HEK293 (cell line): ENCODE measurements around the gene ABTB2.

Experiments used
- CTCF ChIA-PET: fragments of 350-600 bp; formaldehyde crosslinking; extraction: SDS; loops from one replicate; lab custom pipeline; 2021; ENCODE audit warnings: antibody characterized with exemption; lab: Yijun Ruan, JAX
- POLR2A ChIA-PET: fragments of 300-600 bp; formaldehyde crosslinking; extraction: SDS; loops from one replicate; lab custom pipeline; 2020; ENCODE audit warnings: antibody characterized with exemption, inconsistent platforms; lab: Yijun Ruan, JAX
- H3K27ac ChIP-seq: fragments of 200-500 bp; sonication (Bioruptor generic); 2 replicates; pipeline ENCODE4 v1.5.1; 2014; ENCODE audit warnings: low read depth, low read length, control low read depth, inconsistent platforms; ENCODE audit errors: extremely low read depth
- H3K36me3 ChIP-seq, 2 experiments: fragments of 200-500 bp in 1 of 2; sonication (Bioruptor generic) in 1 of 2; 1 replicate in 1 of 2; 2 replicates in 1 of 2; pipeline ENCODE4 v1.5.1; 2014 to 2017; ENCODE audit warnings: inconsistent platforms in 2 of 2, low read length in 2 of 2; ENCODE audit not compliant: control insufficient read depth in 2 of 2, insufficient read depth in 1 of 2
- H3K4me1 ChIP-seq: fragments of 200-500 bp; sonication (Bioruptor generic); 2 replicates; pipeline ENCODE4 v1.5.1; 2014; ENCODE audit warnings: mild to moderate bottlenecking, low read length, inconsistent platforms; ENCODE audit not compliant: control insufficient read depth, insufficient read depth
- H3K4me3 ChIP-seq: 2 replicates; pipeline ENCODE4 v1.5.1; 2011; ENCODE audit warnings: low read depth, mild to moderate bottlenecking, control low read depth, low read length, moderate library complexity
- H3K9me3 ChIP-seq: fragments of 200-500 bp; sonication (Bioruptor generic); 2 replicates; pipeline ENCODE4 v1.5.1; 2014; ENCODE audit warnings: low read depth, low read length, inconsistent platforms; ENCODE audit not compliant: control insufficient read depth, insufficient read depth
- BCL11A ChIP-seq: fragments of 450-650 bp; formaldehyde crosslinking; IDR thresholded peaks from 2 replicates; pipeline ENCODE4 v1.5.1; 2016; ENCODE audit warnings: low read depth, missing biosample characterization, missing genetic modification characterization
- GLIS1 ChIP-seq: fragments of 450-650 bp; formaldehyde crosslinking; IDR thresholded peaks from 2 replicates; pipeline ENCODE4 v1.5.1; 2016; ENCODE audit warnings: missing biosample characterization, missing genetic modification characterization
- HOXA7 ChIP-seq: sonication (generic); formaldehyde crosslinking; IDR thresholded peaks from 2 replicates; pipeline ENCODE4 v1.8.1; 2022; ENCODE audit warnings: missing genetic modification reagents, borderline replicate concordance
- KLF9 ChIP-seq: fragments of 450-650 bp; formaldehyde crosslinking; IDR thresholded peaks from 2 replicates; pipeline ENCODE4 v1.5.1; 2016; ENCODE audit warnings: missing biosample characterization, missing genetic modification characterization, low read depth
- SCRT1 ChIP-seq: fragments of 450-650 bp; formaldehyde crosslinking; IDR thresholded peaks from 2 replicates; pipeline ENCODE4 v1.5.1; 2016; ENCODE audit warnings: missing biosample characterization, missing genetic modification characterization, borderline replicate concordance
- SCRT2 ChIP-seq: fragments of 450-650 bp; formaldehyde crosslinking; IDR thresholded peaks from 2 replicates; pipeline ENCODE4 v1.5.1; 2016; ENCODE audit warnings: missing biosample characterization, missing genetic modification characterization
- TRIM28 ChIP-seq: IDR thresholded peaks from 2 replicates; pipeline ENCODE4 v1.6.1; 2011; ENCODE audit warnings: low read length, control low read depth, borderline replicate concordance
- ZBTB1 ChIP-seq: fragments of 450-650 bp; formaldehyde crosslinking; IDR thresholded peaks from 2 replicates; pipeline ENCODE4 v1.5.1; 2016; ENCODE audit warnings: missing biosample characterization, missing genetic modification characterization
- ZBTB17 ChIP-seq: fragments of 450-650 bp; formaldehyde crosslinking; IDR thresholded peaks from 2 replicates; pipeline ENCODE4 v1.5.1; 2016; ENCODE audit warnings: missing biosample characterization, missing genetic modification characterization
- ZBTB48 ChIP-seq: fragments of 450-650 bp; formaldehyde crosslinking; IDR thresholded peaks from 2 replicates; pipeline ENCODE4 v1.5.1; 2016; ENCODE audit warnings: missing biosample characterization, missing genetic modification characterization
- ZBTB7A ChIP-seq: fragments of 450-650 bp; formaldehyde crosslinking; IDR thresholded peaks from 2 replicates; pipeline ENCODE4 v1.5.1; 2016; ENCODE audit warnings: low read depth, missing biosample characterization, missing genetic modification characterization
- ZNF146 ChIP-seq: fragments of 450-650 bp; formaldehyde crosslinking; IDR thresholded peaks from 2 replicates; pipeline ENCODE4 v1.5.1; 2016; ENCODE audit warnings: missing biosample characterization, missing genetic modification characterization
- ZNF223 ChIP-seq: fragments of 450-650 bp; formaldehyde crosslinking; IDR thresholded peaks from 2 replicates; pipeline ENCODE4 v1.5.1; 2016; ENCODE audit warnings: missing biosample characterization, missing genetic modification characterization
- ZNF324 ChIP-seq: fragments of 450-650 bp; formaldehyde crosslinking; IDR thresholded peaks from 2 replicates; pipeline ENCODE4 v1.5.1; 2016; ENCODE audit warnings: missing biosample characterization, missing genetic modification characterization
- ZNF416 ChIP-seq: fragments of 450-650 bp; formaldehyde crosslinking; IDR thresholded peaks from 2 replicates; pipeline ENCODE4 v1.5.1; 2016; ENCODE audit warnings: missing biosample characterization, missing genetic modification characterization
- ZNF555 ChIP-seq: fragments of 450-650 bp; formaldehyde crosslinking; conservative IDR thresholded peaks from 2 replicates; pipeline ENCODE4 v1.5.1; 2017; ENCODE audit warnings: missing biosample characterization, mild to moderate bottlenecking, missing genetic modification characterization, inconsistent platforms
- ZNF610 ChIP-seq: fragments of 450-650 bp; formaldehyde crosslinking; IDR thresholded peaks from 2 replicates; pipeline ENCODE4 v1.5.1; 2016; ENCODE audit warnings: missing biosample characterization, missing genetic modification characterization, borderline replicate concordance
- ZNF626 ChIP-seq: fragments of 450-650 bp; sonication (Bioruptor Pico); formaldehyde crosslinking; IDR thresholded peaks from 2 replicates; pipeline ENCODE4 v1.5.1; 2018; ENCODE audit warnings: missing biosample characterization, missing genetic modification characterization, inconsistent platforms
- ZNF670 ChIP-seq: fragments of 450-650 bp; formaldehyde crosslinking; IDR thresholded peaks from 2 replicates; pipeline ENCODE4 v1.5.1; 2016; ENCODE audit warnings: missing biosample characterization, missing genetic modification characterization, low read depth
- ZNF776 ChIP-seq: fragments of 450-650 bp; formaldehyde crosslinking; IDR thresholded peaks from 2 replicates; pipeline ENCODE4 v1.5.0; 2017; ENCODE audit warnings: missing biosample characterization, missing genetic modification characterization, borderline replicate concordance
- ZNF792 ChIP-seq: fragments of 450-650 bp; formaldehyde crosslinking; IDR thresholded peaks from 2 replicates; pipeline ENCODE4 v1.5.1; 2016; ENCODE audit warnings: missing biosample characterization, missing genetic modification characterization
- ZNF830 ChIP-seq: fragments of 450-650 bp; IDR thresholded peaks from 2 replicates; pipeline ENCODE4 v1.5.0; 2018; ENCODE audit warnings: missing biosample characterization, missing genetic modification characterization, low read depth, mild to moderate bottlenecking, moderate library complexity
- ZSCAN30 ChIP-seq: fragments of 450-650 bp; IDR thresholded peaks from 2 replicates; pipeline ENCODE4 v1.5.1; 2018; ENCODE audit warnings: missing biosample characterization, mild to moderate bottlenecking, missing genetic modification characterization, moderate library complexity
- TF ChIP-seq, protein P1 (sequence below): fragments of 450-650 bp; formaldehyde crosslinking; IDR thresholded peaks from 2 replicates; pipeline ENCODE4 v1.5.1; 2016; ENCODE audit warnings: missing biosample characterization, missing genetic modification characterization
- TF ChIP-seq, protein P2 (sequence below): fragments of 450-650 bp; formaldehyde crosslinking; IDR thresholded peaks from 2 replicates; pipeline ENCODE4 v1.5.1; 2017; ENCODE audit warnings: missing biosample characterization, missing genetic modification characterization
- TF ChIP-seq, protein P3 (sequence below): fragments of 450-650 bp; formaldehyde crosslinking; IDR thresholded peaks from 2 replicates; pipeline ENCODE4 v1.5.1; 2016; ENCODE audit warnings: missing biosample characterization, missing genetic modification characterization

The ABTB2 gene

DNA sequence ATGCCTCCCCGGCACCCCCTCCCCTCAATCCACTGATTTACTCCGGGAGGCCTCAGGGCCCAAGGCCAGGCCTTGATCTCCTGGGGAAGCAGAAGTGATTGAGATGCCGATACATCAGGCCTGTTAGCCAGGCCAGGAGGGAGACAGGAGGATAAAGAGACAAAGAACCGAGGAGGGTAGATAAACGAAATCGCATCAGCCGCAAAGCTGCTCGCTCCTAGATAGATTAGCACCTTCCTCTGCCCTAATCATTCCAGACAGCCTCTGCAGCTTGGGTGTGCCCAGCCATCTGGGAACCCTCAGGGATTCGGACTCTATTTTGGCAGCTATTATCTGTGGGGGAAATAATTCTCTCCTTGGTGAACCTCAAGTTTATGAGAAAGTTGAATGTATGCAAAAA, 121.2 kb downstream of the ABTB2 start:
- Histone ChIP-seq H3K4me1 (no peaks in the 10 kb centered on the region), H3K36me3 (no peaks in the 10 kb centered on the region), H3K4me3 (no peak overlapping the region), H3K27ac (no peak overlapping the region), H3K9me3 (no peaks in the 10 kb centered on the region)
- ChIA-PET POLR2A (no interaction called here), CTCF (interaction anchor here (0.6 to 1.1 kb wide), 2 partner anchors 130 to 1760 kb away, joined by 3 to 4 read pairs; no protein-coding TSS in a partner anchor)
- TF ChIP-seq GLIS1 (tag by site-specific recombination) (peak; percentile 62), ZBTB17 (peak; percentile 53), ZNF830 (tag by site-specific recombination) (no peak), TRIM28 (no peak)
- TF ChIP-seq, protein P1, sequence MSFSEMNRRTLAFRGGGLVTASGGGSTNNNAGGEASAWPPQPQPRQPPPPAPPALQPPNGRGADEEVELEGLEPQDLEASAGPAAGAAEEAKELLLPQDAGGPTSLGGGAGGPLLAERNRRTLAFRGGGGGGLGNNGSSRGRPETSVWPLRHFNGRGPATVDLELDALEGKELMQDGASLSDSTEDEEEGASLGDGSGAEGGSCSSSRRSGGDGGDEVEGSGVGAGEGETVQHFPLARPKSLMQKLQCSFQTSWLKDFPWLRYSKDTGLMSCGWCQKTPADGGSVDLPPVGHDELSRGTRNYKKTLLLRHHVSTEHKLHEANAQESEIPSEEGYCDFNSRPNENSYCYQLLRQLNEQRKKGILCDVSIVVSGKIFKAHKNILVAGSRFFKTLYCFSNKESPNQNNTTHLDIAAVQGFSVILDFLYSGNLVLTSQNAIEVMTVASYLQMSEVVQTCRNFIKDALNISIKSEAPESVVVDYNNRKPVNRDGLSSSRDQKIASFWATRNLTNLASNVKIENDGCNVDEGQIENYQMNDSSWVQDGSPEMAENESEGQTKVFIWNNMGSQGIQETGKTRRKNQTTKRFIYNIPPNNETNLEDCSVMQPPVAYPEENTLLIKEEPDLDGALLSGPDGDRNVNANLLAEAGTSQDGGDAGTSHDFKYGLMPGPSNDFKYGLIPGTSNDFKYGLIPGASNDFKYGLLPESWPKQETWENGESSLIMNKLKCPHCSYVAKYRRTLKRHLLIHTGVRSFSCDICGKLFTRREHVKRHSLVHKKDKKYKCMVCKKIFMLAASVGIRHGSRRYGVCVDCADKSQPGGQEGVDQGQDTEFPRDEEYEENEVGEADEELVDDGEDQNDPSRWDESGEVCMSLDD (tag by site-specific recombination): no peak

DNA sequence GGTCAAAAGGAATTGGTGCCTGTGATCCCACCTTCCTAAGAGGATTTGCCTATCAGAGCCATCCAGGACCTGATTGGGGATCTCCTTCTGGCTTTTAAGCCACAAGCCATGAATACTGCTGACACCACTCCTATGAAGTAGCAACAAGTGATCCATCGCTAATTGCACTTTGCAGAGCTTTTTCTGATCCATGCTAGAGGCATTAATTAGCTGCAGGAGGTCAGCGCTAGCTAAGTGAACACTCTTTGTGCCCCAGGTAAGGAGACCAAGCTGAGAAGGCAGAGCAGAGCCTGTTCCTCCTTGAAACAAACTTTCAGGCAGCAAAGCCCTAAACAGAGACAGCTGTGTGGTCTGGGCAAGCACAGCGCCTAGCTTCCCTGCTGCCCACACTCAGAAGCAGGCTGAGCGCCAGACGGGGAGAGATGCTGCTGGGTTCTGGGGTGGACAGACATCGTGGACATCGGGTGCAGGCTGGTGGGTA, 122.2 kb downstream of the ABTB2 start:
- H3K4me1 ChIP-seq: no peaks in the 10 kb centered on the region
- POLR2A ChIA-PET: no interaction called here
- no peak overlapping the region for H3K4me3 ChIP-seq
- CTCF ChIA-PET: interaction anchor here (0.5 to 1.1 kb wide), 3 partner anchors 130 to 393 kb away, joined by 3 to 4 read pairs (median 3); no protein-coding TSS in a partner anchor
- H3K27ac ChIP-seq: no peak overlapping the region
- no peaks in the 10 kb centered on the region for H3K9me3 ChIP-seq
- no peaks in the 10 kb centered on the region for H3K36me3 ChIP-seq
- TF ChIP-seq, protein P2, sequence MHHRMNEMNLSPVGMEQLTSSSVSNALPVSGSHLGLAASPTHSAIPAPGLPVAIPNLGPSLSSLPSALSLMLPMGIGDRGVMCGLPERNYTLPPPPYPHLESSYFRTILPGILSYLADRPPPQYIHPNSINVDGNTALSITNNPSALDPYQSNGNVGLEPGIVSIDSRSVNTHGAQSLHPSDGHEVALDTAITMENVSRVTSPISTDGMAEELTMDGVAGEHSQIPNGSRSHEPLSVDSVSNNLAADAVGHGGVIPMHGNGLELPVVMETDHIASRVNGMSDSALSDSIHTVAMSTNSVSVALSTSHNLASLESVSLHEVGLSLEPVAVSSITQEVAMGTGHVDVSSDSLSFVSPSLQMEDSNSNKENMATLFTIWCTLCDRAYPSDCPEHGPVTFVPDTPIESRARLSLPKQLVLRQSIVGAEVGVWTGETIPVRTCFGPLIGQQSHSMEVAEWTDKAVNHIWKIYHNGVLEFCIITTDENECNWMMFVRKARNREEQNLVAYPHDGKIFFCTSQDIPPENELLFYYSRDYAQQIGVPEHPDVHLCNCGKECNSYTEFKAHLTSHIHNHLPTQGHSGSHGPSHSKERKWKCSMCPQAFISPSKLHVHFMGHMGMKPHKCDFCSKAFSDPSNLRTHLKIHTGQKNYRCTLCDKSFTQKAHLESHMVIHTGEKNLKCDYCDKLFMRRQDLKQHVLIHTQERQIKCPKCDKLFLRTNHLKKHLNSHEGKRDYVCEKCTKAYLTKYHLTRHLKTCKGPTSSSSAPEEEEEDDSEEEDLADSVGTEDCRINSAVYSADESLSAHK (tag by site-specific recombination): peak; percentile 60
- TF ChIP-seq HOXA7 (CRISPR knock-in tag) (no peak), ZBTB48 (tag by site-specific recombination) (no peak), ZNF626 (tag by site-specific recombination) (no peak), ZNF146 (tag by site-specific recombination) (no peak), ZNF416 (tag by site-specific recombination) (no peak), ZNF223 (no peak), ZNF555 (no peak), ZNF670 (tag by site-specific recombination) (no peak), SCRT1 (peak; percentile 59; the same call in 1 of the 2 replicates), ZNF776 (no peak), SCRT2 (tag by site-specific recombination) (peak; percentile 86), ZSCAN30 (tag by site-specific recombination) (no peak), ZNF792 (no peak)

DNA sequence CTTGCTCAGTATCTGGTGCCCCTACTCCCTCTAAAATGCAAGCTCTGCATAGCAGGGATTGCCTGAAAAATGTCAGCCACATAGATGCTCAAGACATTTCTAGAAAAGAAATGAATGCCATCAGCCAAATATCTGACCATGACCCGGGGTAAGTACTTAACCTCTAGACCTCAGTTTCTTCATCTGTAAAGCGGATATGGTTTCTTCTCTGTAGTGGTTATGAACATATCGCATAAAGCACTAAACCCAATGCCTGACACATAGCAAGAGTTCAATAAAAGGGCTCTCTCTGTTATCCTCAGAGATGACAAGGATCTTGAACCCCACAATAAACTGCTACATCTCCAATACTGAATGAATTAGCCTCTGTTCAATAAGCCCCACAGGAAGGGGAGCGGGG, 122.6 kb downstream of the ABTB2 start:
- no peaks in the 10 kb centered on the region for H3K9me3 ChIP-seq
- H3K4me3 ChIP-seq: no peak overlapping the region
- H3K36me3 ChIP-seq: no peaks in the 10 kb centered on the region
- POLR2A ChIA-PET: no interaction called here
- CTCF ChIA-PET: interaction anchor here (0.5 to 1.4 kb wide), 2 partner anchors 61 to 130 kb away, joined by 3 to 6 read pairs; no protein-coding TSS in a partner anchor
- H3K27ac ChIP-seq: no peak overlapping the region
- no peaks in the 10 kb centered on the region for H3K4me1 ChIP-seq
- TF ChIP-seq ZNF610 (tag by site-specific recombination): no peak
- TF ChIP-seq ZNF626 (tag by site-specific recombination): no peak
- TF ChIP-seq BCL11A (tag by site-specific recombination): no peak
- TF ChIP-seq, protein P3, sequence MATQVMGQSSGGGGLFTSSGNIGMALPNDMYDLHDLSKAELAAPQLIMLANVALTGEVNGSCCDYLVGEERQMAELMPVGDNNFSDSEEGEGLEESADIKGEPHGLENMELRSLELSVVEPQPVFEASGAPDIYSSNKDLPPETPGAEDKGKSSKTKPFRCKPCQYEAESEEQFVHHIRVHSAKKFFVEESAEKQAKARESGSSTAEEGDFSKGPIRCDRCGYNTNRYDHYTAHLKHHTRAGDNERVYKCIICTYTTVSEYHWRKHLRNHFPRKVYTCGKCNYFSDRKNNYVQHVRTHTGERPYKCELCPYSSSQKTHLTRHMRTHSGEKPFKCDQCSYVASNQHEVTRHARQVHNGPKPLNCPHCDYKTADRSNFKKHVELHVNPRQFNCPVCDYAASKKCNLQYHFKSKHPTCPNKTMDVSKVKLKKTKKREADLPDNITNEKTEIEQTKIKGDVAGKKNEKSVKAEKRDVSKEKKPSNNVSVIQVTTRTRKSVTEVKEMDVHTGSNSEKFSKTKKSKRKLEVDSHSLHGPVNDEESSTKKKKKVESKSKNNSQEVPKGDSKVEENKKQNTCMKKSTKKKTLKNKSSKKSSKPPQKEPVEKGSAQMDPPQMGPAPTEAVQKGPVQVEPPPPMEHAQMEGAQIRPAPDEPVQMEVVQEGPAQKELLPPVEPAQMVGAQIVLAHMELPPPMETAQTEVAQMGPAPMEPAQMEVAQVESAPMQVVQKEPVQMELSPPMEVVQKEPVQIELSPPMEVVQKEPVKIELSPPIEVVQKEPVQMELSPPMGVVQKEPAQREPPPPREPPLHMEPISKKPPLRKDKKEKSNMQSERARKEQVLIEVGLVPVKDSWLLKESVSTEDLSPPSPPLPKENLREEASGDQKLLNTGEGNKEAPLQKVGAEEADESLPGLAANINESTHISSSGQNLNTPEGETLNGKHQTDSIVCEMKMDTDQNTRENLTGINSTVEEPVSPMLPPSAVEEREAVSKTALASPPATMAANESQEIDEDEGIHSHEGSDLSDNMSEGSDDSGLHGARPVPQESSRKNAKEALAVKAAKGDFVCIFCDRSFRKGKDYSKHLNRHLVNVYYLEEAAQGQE: no peak
- TF ChIP-seq ZBTB7A (tag by site-specific recombination): no peak
- no peak for TF ChIP-seq ZBTB1 (tag by site-specific recombination)
- no peak for TF ChIP-seq ZNF324 (tag by site-specific recombination)
- no peak for TF ChIP-seq KLF9
